ENCODE data around the gene PPP1R3C.

DNA sequence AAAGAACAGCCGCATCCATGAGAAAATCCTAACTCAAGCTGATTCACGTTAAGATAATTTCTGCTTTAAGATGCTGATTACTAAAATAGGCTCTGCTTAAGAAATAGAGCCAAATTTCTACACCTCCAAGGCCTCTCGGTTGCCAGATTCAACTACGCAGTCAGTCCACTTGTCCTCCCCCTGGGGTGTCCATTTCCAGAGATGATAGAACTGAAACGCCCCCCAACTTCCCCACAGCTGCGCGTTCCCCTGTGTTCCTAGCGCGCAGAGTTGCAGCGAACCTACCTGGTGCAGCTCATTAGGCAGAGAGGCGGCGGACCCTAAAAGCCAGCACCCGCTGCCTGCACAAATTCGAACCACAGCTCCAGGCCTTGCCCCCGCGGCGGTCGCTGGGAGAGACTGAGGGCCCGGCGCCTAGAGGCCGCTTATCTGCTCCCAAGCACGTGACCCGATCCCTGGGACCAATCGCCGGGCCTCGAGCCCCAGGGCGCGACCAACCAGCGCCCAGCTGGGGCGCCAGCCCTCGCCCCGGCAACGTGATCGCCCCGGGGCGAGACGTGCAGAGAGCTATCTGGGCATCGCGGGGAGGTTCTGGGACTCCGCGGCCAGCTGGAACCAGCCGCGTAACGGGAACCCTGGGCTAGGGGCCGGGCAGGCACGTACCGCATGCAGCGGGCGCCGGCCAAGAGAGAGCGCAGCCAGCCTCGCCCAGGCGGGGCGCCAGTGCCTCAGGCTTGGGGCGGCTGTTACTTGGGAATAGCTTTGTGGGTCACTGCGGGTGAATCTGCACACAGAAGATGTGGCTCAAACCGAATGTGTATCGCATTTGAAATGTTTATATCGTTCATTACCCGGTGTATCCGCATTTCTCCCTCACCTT, at the start of gene PPP1R3C:
- TF ChIP-seq CTCF (IDR thresholded peaks at IDR 0.05; ENCODE audit: insufficient read depth, low read depth, low read length): peak; percentile 7
- TF ChIP-seq EZH2 (IDR thresholded peaks at IDR 0.05; ENCODE audit: insufficient read depth, low read length): no peak
